NCI-H128 (cell line): Measurements from ENCODE around the gene ADAMTS17.

ENCODE experiments used
- DNase-seq: peaks from one replicate; lab custom pipeline; 2025; ENCODE audit not compliant: unreplicated experiment; lab: John Stamatoyannopoulos, UW

The ADAMTS17 gene

GRCh38 chr15:100113351-100114080 lies 228.3 kb downstream of the ADAMTS17 start:
- no peak for DNase-seq

- no peak for DNase-seq
Observed at GRCh38 chr15:100112636-100113305, 229.0 kb downstream of the ADAMTS17 start.

GRCh38 chr15:100112061-100112420 lies 229.7 kb downstream of the ADAMTS17 start:
- DNase-seq = no peak

- no peak for DNase-seq
Observed at GRCh38 chr15:100111125-100112060, 230.4 kb downstream of the ADAMTS17 start.

GRCh38 chr15:100109486-100110035 lies 232.2 kb downstream of the ADAMTS17 start:
- no peak for DNase-seq

GRCh38 chr15:100108846-100109245 lies 232.9 kb downstream of the ADAMTS17 start:
- no peak for DNase-seq

GRCh38 chr15:100108346-100108745 lies 233.4 kb downstream of the ADAMTS17 start:
- no peak for DNase-seq

- DNase-seq = no peak
Observed at GRCh38 chr15:100107606-100108225, 234.1 kb downstream of the ADAMTS17 start.

GRCh38 chr15:100107151-100107550 lies 234.6 kb downstream of the ADAMTS17 start:
- DNase-seq = no peak

- DNase-seq = no peak
Observed at GRCh38 chr15:100106732-100107131, 235.0 kb downstream of the ADAMTS17 start.

GRCh38 chr15:100105101-100105500 lies 236.7 kb downstream of the ADAMTS17 start:
- no peak for DNase-seq

- DNase-seq = no peak
Observed at GRCh38 chr15:100104245-100104644, 237.5 kb downstream of the ADAMTS17 start.

- DNase-seq = no peak
Observed at GRCh38 chr15:100103828-100104227, 237.9 kb downstream of the ADAMTS17 start.

GRCh38 chr15:100101426-100102089 lies 240.2 kb downstream of the ADAMTS17 start:
- no peak for DNase-seq

- no peak for DNase-seq
Observed at GRCh38 chr15:100100926-100101325, 240.8 kb downstream of the ADAMTS17 start.

GRCh38 chr15:100099976-100100375 lies 241.8 kb downstream of the ADAMTS17 start:
- no peak for DNase-seq

- DNase-seq = no peak
Observed at GRCh38 chr15:100098705-100099104, 243.1 kb downstream of the ADAMTS17 start.

GRCh38 chr15:100097342-100098127 lies 244.2 kb downstream of the ADAMTS17 start:
- no peak for DNase-seq

GRCh38 chr15:100096700-100097099 lies 245.1 kb downstream of the ADAMTS17 start:
- DNase-seq = no peak

GRCh38 chr15:100096248-100096600 lies 245.6 kb downstream of the ADAMTS17 start:
- DNase-seq = no peak
